Uterus (tissue), 2 donors: ENCODE results near the gene CCL16.

Experiments
- CTCF ChIP-seq, 4 experiments: fragments of 200-600 bp in 2 of 4; fragments of 450-650 bp in 2 of 4; sonication (generic) in 2 of 4; IDR thresholded peaks; one replicate each; pipeline ENCODE4 v1.5.1; 2016 to 2019; ENCODE audit warnings: antibody characterized with exemption in 4 of 4, mild to moderate bottlenecking in 2 of 4, moderate library complexity in 1 of 4
- POLR2A ChIP-seq, 2 donors: fragments of 450-650 bp; IDR thresholded peaks; one replicate each; pipeline ENCODE4 v1.6.1; 2016; ENCODE audit warnings: antibody characterized with exemption in 2 of 2, mild to moderate bottlenecking in 1 of 2, moderate library complexity in 1 of 2

GRCh38 chr17:36014946-36015345, 33.6 kb upstream of the CCL16 start:
- TF ChIP-seq CTCF (IDR thresholded peaks at IDR 0.05) (no peak), POLR2A (IDR thresholded peaks at IDR 0.05) (no peak)
